HG03196 (cell line): Measurements from ENCODE around the gene CFAP157.
A peak's percentile ranks its signal among the peaks of the same experiment; 100 is the strongest.

Experiments
- ATAC-seq: cut with Tn5 transposase; IDR thresholded peaks from one replicate; pipeline ENCODE4 v1.9.1; 2021; ENCODE audit not compliant: unreplicated experiment

Gene CFAP157

DNA sequence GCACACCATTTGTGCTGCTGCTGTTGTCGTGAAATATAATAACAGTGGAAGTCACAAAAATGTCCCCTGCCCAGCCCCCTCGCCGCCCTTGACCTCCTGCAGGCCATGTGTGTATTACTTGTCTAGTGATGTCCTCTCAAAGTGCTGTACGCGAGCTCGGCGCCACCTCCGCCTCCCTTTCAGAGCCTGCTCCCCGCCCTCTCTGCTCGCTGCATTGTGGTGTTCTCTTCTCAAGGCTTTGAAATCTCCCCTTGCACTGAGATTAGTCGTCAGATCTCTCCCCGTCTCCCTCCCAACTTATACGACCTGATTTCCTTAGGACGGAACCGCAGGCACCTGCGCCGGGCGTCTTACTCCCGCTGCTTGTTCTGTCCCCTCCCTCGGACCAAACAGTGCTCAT is 14.7 kb upstream of the CFAP157 start:
- ATAC-seq, result no peak

DNA sequence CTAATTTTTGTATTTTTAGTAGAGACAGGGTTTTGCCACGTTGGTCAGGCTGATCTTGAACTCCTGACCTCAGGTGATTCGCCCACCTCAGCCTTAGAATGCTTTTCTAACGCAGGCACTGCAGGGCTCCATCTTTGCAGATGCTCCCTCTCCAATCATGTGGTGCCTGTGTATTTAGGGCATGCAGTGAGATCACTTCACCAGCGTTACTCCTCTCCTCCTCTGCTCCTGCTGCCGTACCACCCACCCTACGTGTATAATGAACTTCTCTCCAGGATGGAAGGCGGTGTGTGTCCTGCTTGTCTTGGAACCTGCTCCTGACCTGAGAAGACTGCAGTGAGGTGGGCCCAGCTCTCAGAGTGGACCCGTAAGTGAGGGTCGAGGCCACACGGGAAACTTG is 13.6 kb upstream of the CFAP157 start:
- no peak for ATAC-seq

GRCh38 chr9:127693697-127694096 is 13.1 kb upstream of the CFAP157 start:
- ATAC-seq, result no peak

- no peak for ATAC-seq
Observed at GRCh38 chr9:127694890-127695720, 11.7 kb upstream of the CFAP157 start.

DNA sequence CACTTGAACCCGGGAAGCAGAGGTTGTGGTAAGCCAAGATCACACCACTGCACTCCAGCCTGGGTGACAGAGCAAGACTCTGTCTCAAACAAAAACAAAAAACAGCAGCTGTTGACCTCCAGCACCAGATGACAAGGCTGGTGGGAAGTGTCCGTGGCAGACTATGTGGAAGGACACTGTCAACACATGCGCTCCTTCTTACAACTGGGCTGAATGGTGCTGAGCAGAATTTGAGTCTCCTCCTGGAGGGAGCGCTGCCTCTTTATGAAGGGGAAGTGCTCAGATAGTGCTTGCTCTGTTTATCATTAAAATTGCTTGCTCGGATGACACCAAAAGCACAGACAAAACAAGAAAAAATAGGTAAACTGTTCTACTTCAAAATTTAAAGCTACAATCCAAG is 9.2 kb upstream of the CFAP157 start:
- ATAC-seq, result no peak

- no peak for ATAC-seq
Observed at GRCh38 chr9:127698386-127698785, 8.4 kb upstream of the CFAP157 start.

DNA sequence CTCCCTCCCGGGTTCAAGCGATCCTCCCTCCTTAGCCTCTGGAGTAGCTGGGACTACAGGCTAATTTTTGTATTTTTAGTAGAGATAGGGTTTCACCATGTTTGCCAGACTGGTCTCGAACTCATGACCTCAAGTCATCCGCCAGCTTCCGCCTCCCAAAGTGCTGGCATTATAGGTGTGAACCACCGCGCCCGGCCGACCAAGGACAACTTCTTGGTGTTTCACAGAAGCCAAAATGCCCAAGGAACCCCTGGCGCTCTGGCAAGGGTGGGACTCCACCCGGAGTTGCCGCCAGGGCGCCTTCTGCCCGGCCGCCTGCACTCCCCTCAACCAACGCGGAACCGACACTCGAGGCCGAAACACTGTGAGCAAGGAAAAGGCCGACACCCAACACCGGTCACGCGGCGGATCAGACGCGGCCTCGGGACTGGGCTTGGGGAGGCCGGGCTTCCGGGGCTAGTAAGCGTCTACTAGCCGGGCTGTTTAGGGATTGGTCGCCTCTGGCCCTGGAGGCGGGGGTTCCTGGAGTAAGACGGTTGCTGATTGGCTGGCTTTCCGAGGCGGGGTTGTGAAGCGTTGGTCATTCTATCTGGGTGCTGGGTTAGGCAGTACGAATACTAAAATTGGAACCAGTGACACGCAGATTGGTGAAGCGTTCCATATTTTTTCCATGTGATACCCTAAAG is 7.7 kb upstream of the CFAP157 start:
- ATAC-seq, result peak; percentile 89

- no peak for ATAC-seq
Observed at GRCh38 chr9:127700140-127700539, 6.6 kb upstream of the CFAP157 start.

DNA sequence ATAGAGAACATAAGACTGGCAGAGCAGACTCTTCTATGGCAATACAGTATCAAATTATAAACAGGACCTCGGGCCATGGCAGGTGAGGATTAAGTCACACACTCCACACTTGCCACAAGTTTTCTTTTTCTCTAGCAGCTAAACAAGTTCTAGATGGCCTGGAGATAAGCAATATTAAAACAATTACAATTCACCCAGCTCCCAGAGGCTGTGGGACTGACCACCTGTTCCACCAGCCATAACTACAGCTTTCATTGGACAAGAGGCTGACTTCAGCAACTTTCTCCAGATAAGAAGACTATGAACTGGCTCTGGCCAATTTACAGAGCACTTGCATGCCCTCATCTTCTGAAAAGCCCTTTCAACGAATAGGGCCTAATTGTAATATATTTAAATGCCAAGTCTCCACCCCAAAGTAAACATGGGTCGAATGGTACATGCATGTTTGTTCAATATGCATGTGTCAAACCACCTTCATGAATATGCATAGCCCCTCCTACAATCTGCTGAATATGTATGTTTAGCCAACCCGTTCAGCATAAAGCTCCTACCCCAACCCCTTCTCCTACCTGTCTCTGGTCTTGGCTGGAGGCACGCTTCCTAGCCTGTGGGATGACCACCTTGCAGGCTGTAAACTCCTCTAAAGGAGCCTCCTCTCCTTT is 6.1 kb upstream of the CFAP157 start:
- ATAC-seq, result no peak

GRCh38 chr9:127703289-127703946 is 3.4 kb upstream of the CFAP157 start:
- no peak for ATAC-seq

DNA sequence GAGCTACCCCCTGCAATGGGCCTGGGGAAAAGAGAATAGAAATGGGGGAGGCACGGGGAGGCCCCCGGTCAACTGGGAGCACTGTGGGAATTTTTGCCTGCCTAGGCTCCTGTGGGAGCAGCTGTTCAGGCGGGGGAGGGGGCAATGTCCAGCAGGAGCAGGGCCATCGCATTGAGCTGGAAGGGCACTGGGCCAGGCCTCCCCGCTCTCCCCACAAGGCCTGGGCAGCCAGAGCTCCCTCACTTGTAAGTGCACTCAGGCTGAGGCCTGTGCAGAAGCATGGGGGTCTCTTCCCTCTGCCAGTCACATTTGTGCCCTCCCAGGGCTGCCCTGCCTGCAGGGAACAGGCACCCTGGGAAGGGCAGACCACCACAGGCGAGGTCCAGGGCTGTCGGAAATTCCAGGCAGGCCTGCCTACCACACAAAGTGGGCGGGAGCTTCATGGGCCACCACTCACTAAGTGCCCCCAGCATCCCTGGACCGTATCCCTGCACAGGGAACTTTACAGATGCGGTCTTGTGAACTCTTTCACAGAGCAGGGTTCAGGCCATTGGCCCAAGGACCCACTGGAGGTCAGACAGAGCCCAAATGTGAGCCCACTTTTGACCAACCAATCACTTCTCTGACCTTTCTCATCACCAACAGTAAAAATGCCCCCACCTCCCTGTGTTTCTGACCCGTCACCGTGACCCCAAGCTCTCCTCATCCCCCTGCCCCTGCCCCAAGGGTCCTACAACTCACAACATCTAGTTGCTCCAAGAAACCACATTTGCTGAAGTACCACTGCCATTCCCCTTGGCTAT is 1.0 kb upstream of the CFAP157 start:
- no peak for ATAC-seq

GRCh38 chr9:127707766-127708165 is 978 bp downstream of the CFAP157 start:
- ATAC-seq, result no peak

DNA sequence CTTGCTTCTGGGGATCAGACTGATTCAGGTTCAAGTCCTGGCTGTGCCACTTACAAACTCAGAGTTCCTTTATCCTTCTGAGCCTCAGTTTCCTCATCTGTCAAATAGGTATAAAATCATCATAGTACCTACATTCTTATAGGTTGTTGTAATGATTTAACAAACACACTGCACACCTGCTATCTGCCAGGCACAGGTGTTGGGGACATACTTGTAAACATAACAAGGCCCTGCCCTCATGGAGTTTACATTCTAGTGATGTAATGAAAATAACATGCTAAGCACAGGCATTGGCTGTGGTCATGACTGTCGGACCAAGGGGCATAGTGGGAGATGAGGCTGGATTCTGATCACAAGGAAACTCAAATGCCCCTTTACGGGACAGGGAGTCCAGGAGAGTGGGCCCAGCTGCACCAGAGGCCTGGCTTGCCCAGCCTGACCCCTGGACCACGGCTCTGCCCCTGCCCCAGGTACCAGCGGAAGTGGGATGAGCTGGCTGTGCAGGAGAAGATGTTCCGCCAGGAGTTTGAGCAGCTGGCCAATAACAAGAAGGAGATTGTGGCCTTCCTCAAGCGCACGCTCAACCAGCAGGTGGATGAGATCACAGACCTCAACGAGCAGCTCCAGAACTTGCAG is 2.3 kb downstream of the CFAP157 start:
- no peak for ATAC-seq

DNA sequence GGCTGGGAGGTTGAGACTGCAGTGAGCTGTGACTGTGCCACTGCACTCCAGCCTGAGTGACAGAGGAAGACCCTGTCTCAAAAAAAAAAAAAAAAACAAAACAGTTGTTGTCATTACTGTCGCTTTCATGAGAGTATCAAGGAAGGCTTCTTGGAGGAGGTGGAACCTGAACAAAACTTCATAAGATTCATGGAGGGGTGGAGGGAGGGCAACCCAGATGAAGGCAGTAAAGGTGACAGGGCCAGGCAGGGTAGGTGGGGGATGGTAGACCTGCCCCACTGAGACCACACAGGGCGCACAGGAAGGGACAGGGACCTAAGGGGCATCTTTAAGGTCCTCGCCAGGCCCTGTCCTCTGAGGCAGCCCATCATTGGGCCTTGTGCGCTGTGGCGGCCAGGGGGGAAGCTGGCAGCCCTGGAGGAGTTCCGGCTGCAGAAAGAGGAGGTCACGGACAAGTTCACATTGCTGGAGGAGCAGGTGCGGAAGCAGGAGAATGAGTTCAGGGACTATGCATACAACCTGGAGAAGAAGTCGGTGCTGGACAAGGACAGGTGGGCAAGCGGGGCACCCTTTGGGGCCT is 3.5 kb downstream of the CFAP157 start:
- ATAC-seq, result no peak

DNA sequence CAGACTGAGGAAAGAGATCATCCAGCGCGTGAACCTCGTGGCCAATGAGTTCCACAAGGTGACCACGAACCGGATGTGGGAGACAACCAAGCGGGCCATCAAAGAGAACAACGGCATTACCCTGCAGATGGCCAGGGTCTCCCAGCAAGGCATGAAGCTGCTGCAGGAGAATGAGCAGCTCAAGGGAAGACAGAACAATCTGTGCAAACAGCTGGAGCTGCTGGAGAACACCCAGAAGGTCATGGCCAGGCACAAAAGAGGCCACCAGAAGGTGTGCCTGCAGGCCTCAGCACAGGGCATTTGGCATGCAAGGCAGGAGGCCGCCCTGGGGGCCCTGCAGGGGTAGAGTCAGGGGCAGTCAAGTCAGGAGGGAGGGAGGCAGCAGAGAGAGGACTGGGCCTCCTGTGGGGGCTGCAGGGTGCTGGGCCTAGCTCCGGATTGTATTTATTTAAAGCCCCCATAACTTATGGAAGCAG is 4.5 kb downstream of the CFAP157 start:
- ATAC-seq, result no peak

- no peak for ATAC-seq
Observed at GRCh38 chr9:127711831-127712274, 5.1 kb downstream of the CFAP157 start.

DNA sequence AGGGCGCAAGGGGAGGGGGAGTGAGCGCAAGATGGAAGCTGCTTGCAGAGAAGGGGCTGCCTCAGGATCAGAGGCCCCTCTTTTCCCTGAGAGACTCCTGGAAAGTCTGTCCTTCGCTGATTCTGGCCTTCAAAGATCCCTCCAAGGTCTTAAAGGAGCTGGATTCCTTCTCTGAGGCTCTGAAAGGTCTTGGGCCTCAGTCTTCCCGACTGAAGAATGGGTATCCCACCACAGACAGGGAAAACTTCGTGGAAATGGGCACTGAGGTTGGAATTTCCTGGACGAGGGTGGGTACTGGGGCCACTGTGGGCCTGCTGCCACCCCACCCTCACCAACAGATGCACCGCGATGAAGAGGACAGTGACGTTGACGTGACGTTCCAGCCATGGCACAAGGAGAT is 5.6 kb downstream of the CFAP157 start:
- ATAC-seq, result no peak

DNA sequence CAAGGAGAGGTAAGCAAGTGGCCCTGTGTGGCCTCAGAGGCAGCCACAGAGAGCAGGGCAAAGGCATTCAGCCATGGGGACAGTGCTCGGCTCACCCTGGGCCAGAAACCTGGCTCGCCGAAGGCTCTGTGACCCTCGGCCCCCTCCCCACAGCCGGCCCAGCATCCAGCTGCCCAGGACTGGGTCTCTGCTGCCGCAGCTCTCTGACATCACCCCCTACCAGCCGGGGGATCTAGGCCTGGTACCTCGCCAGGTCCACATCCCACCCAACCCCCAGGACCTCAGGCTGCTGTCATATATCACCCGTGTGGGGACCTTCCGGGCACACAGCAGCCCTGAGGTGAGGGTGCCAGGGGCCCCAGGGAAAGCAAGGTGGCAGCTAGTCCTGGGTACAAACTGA is 6.1 kb downstream of the CFAP157 start:
- ATAC-seq, result no peak

- ATAC-seq, result no peak
Observed at GRCh38 chr9:127714020-127714750, 7.4 kb downstream of the CFAP157 start.
